GM12864 (cell line): Measurements from ENCODE around the gene RHOBTB3.

Experiments used
- DNase-seq: peaks from one replicate; pipeline ENCODE4 v3.0.0-alpha.2; 2011; ENCODE audit warnings: low read depth
- H3K4me3 ChIP-seq: 2 replicates; pipeline ENCODE4 v1.5.1; 2011; ENCODE audit warnings: mild to moderate bottlenecking, low read depth, low read length, control low read depth
- CTCF ChIP-seq: IDR thresholded peaks from 2 replicates; pipeline ENCODE4 v1.5.1; 2011; ENCODE audit warnings: low read depth, mild to moderate bottlenecking, moderate library complexity, low read length, control low read depth, inconsistent platforms; ENCODE audit errors: missing control alignments

The RHOBTB3 gene

GRCh38 chr5:95771892-95772291 lies 40.8 kb downstream of the RHOBTB3 start:
- TF ChIP-seq CTCF = no peak
- no peak for DNase-seq
- no peak overlapping the region for H3K4me3 ChIP-seq

GRCh38 chr5:95773335-95774059 lies 42.4 kb downstream of the RHOBTB3 start:
- no peak overlapping the region for H3K4me3 ChIP-seq
- no peak for DNase-seq
- no peak for TF ChIP-seq CTCF

GRCh38 chr5:95777441-95777840 lies 46.3 kb downstream of the RHOBTB3 start:
- TF ChIP-seq CTCF = no peak
- no peak overlapping the region for H3K4me3 ChIP-seq
- DNase-seq = no peak

- no peak for DNase-seq
- no peak overlapping the region for H3K4me3 ChIP-seq
- TF ChIP-seq CTCF = no peak
Measured at GRCh38 chr5:95778713-95779436, 47.7 kb downstream of the RHOBTB3 start.

- DNase-seq = no peak
- TF ChIP-seq CTCF = no peak
- H3K4me3 ChIP-seq = no peak overlapping the region
Measured at GRCh38 chr5:95779611-95780010, 48.5 kb downstream of the RHOBTB3 start.

GRCh38 chr5:95780597-95780996 lies 49.5 kb downstream of the RHOBTB3 start:
- H3K4me3 ChIP-seq = no peak overlapping the region

More at GRCh38 chr5:95780597-95780996, 49.5 kb downstream of the RHOBTB3 start:
- no peak for DNase-seq
- TF ChIP-seq CTCF = no peak
